Adipose tissue (tissue), 3 donors: Measurements from ENCODE around the gene TANGO6. TPM values are rescaled to one million over a fixed set of nuclear protein-coding genes. Genes with fewer than 3 reads are reported as not detected.

Source experiments
- H3K27ac ChIP-seq: one replicate; pipeline ENCODE4 v1.5.1; 2013; ENCODE audit warnings: low read depth, low read length
- WGBS, 3 donors: extraction: QIAGEN DNeasy Blood & Tissue Kit; methylation state at CpG; one replicate each; pipeline ENCODE4 v1.1.7; 2013; 5-methylcytosine and 5-hydroxymethylcytosine counted together
- polyA plus RNA-seq, 3 donors: library from polyadenylated mRNA; stranded (reverse); fragments of 200-250 nt; gene quantifications; one replicate each; pipeline ENCODE4 v1.2.3, GENCODE V29; 2013
- donor health status: healthy with polysubstance abuse.
- donor health status: Bipolar disorder and iron deficiency.
- donor health status: healthy.

Gene TANGO6
- polyA plus RNA-seq, 3 donors: 3.2 to 6.6 (median 4.7) TPM

DNA sequence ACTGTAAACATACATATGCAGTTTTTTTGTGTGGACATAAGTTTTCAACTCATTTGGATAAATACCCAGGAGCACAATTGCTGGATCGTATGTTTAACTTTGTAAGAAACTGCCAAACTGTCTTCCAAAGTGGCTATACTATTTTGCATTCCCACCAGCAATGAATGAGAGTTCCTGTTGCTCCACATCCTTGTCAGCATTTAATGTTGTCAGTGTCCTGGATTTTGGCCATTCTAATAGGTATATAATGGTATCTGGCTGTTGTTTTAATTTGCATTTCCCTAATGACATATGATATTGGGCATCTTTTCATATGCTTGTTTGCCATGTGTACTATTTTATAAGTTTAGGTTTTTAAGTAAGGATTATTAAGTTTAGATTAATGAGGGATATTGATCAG is 14.1 kb downstream of the TANGO6 start:
- H3K27ac ChIP-seq: no peak overlapping the region
- 85 to 97% (median 90%) methylated on average over 1 of the region's 1 CpG for WGBS, 3 donors

- no peak overlapping the region for H3K27ac ChIP-seq
- WGBS, 3 donors: 93 to 97% (median 97%) methylated on average over 4 of the region's 4 CpGs
These were observed 16.5 kb downstream of the TANGO6 start for GRCh38 chr16:68859828-68860227.

DNA sequence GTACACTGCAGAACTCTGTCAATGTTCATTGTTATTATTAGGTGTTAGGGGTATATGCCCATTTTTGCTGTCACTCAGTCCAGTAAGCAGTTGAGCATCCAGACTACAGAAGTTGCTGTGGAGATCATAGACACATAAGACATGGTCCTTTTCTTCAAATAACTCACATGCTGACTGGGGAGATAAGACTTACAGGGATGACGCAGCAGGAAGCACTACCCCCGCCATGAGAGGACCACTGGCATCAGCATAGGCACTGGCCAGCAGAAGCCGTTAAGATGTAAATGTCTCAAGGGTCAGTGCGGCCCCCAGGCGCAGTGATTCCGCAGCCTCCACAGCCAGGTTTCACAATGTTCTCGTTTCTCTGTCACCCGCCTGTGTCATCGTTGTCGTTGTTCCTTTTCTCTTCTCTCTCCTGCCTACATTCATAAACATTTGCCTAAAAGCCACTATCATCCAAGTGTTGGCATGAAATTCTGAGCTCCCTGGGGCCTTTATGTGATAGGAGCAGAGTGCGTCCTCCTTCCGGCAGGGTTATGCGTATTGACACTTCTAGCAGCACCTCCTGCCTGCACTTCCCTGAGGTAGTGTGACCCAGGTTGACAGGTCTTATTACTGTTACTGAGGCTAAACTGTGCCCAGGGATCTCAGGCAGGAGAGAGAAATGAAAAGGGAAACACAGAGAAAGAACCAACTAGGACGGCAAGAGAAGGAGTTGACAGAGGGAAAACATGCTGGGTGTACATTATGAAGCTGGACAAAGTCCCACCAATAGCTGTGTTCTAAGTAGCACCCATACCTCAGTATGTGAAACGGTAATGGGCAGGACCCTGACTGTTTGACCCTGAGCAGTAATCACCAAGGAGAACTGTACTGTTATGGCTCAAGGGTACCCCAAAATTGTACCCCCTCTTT is 17.9 kb downstream of the TANGO6 start:
- no peak overlapping the region for H3K27ac ChIP-seq
- 89 to 90% (median 89%) methylated on average over 15 of the region's 15 CpGs for WGBS, 3 donors

GRCh38 chr16:68866933-68867332 is 23.6 kb downstream of the TANGO6 start:
- WGBS, 3 donors: 94 to 98% (median 97%) methylated on average over 6 of the region's 6 CpGs
- no peak overlapping the region for H3K27ac ChIP-seq

DNA sequence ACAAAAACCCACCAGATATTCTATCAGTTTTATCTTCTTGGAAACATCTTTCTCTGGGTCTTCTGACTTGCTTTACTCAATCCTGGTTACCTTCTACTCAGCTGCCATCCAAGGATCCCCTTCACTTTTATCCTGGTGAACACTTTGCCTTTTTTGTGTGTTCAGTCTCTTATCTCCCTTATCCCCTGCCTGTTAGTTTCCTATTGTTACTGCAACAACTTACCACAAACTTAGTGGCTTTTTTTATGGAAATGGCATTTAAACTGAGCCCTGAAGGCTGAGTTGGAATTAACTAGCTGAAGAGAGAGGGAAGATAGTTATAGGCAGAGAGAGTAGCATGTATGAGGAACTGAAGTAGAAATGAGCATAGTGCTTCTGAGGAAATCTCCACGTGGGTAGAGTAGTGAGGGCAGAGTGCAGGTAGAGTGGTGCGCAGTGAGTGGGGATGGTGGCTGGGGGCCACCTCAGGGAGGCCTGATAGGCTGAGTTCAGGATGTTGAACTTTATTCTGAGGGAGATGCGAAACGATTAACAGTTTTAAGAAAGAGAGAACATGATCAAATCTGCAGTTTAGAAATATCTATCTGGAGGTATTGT is 26.3 kb downstream of the TANGO6 start:
- WGBS, 3 donors: 82 to 85% (median 83%) methylated on average over 4 of the region's 4 CpGs
- no peak overlapping the region for H3K27ac ChIP-seq

DNA sequence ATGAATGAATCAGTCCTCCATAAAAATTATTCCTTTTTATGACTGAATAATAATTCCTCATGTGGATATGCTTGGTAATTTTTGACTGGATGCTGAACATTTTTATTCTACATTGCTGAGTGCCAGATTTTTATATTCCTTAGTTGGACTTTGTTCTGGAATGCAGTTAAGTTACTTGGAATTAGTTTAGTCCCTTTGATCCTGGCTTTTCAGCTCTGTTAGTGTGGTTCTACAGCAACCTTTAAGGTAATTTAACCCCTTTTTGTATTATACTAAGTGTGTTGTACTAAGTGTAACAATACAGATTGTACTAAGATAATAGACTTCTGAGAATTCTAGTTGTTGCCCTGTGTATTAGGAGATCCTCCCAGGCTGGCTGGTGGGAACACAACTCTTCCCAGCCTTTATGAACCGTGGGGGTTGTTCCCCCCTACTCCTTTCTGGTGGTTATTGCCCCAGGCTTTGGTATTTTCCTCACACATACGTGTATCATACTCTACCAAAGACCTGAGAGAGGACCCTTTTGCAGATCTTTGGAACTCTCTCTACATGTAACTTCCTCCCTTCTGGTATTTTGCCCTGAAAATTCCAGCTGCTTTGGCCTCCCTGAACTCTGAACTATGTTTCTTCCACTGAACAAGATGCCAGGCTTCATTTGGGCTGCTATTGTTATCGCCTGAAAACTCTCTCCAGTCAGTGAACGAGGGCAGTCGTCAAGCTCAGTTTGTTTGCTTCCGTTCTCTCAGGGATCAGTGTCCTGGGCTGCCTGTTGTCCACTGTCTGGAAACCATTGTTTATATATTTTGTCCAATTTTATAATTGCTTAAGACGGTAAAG is 30.5 kb downstream of the TANGO6 start:
- 86 to 91% (median 87%) methylated on average over 7 of the region's 7 CpGs for WGBS, 3 donors
- H3K27ac ChIP-seq: no peak overlapping the region

- no peak overlapping the region for H3K27ac ChIP-seq
- 92 to 96% (median 94%) methylated on average over 2 to 3 of the region's 4 CpGs for WGBS, 3 donors
These were observed 32.5 kb downstream of the TANGO6 start for GRCh38 chr16:68875871-68876270.

DNA sequence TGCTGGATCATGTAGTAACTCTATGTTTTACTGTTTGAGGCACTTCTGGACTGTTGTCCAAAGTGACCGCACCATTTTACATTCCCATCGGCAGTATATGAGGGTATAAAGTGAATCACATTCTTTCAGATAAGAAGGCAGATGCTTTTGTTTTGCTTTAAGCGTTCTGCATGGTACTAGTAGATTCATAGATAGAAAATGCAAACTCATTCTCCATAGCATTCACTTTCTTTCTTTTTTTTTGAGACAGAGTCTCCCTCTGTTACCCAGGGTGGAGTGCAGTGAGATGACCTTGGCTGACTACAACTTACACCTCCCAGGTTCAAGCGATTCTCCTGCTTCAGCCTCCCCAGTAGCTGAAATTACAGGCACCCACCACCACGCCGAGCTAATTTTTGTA is 40.4 kb downstream of the TANGO6 start:
- H3K27ac ChIP-seq: no peak overlapping the region
- 95% methylated on average over 6 of the region's 6 CpGs for WGBS, 3 donors

DNA sequence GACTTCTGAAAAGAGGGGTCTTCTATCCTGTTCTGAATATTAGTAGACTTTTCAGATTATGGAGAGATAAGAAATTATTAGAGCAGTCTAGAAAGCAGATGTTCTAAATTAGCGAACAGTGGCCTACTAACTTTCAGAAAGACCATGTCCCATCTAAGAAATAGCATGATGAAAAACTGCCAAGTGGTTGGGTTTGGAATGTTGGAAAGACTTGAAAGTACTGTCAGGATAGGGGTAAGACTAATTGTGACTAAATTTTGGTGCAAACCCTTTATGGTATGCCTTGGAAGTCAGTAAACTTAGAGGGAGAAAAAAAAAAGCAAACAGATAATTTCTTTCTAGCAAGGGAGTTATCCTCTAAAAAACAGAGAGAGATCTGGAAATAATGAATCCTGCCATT is 41.1 kb downstream of the TANGO6 start:
- WGBS, 3 donors: 82 to 84% (median 84%) methylated on average over 1 of the region's 1 CpG

DNA sequence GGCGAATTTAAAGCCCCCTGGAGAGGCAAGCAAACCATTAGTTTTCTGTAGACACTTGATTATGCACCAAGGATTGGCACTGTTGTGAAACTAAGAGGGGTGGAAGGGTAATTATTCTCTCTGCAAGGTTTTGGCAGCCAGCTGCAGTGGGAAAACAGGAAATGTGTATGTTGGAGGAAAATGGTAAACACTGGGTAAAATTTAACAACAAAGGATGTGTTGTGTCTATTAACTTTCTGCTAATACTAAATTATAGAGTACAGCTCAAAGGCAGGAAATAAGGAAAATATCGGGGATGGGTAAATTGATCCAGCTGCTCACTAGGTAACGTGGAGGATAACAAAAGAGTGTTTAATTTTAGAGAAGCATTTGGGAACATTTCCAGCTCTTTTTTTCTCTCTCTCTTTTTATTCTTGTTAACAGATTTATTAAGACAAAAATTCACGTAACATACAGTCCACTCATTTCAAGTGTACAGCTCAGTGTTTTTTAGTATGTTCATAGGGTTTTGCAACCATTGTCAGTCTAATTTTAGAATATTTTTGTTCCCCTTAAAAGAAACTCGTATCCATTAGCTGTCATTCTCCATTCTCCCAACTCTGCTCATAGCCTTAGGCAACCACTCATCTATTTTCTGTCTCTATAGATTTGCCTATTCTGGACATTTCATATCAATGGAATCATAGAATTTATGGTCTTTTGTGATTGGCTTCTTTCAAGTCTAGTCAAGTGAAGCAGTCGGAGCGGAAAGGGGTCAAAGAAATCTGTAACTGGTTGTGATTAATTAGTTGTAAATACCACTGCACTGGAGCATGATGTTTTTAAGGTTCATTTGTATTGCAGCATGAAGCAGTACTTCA is 41.8 kb downstream of the TANGO6 start:
- no peak overlapping the region for H3K27ac ChIP-seq
- 62 to 64% (median 63%) methylated on average over 7 of the region's 7 CpGs for WGBS, 3 donors

More for the DNA sequence above, 41.1 kb downstream of the TANGO6 start:
- no peak overlapping the region for H3K27ac ChIP-seq

DNA sequence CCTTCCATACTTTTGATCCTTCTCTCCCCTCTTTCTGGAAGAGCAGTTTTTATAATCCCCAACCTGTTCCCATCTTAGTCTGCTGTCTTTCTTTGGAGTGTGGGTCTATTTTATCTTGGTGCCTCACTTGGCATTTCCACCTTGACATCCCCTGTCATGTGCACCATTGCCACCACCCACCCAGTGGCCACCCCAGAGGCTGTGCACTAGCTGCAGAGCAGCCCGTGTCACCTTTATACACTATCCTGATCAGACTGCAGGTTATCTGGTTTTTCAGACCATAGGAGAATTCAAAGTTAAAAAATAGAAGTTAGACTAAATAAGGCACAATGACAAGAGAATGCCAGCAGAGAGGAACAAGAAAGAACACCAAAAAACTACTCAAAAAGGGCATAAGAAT is 43.8 kb downstream of the TANGO6 start:
- no peak overlapping the region for H3K27ac ChIP-seq
- 89 to 95% (median 90%) methylated on average over 1 of the region's 1 CpG for WGBS, 3 donors

GRCh38 chr16:68889508-68890150 is 46.3 kb downstream of the TANGO6 start:
- no peak overlapping the region for H3K27ac ChIP-seq
- WGBS, 3 donors: 57 to 65% (median 63%) methylated on average over 3 of the region's 3 CpGs

DNA sequence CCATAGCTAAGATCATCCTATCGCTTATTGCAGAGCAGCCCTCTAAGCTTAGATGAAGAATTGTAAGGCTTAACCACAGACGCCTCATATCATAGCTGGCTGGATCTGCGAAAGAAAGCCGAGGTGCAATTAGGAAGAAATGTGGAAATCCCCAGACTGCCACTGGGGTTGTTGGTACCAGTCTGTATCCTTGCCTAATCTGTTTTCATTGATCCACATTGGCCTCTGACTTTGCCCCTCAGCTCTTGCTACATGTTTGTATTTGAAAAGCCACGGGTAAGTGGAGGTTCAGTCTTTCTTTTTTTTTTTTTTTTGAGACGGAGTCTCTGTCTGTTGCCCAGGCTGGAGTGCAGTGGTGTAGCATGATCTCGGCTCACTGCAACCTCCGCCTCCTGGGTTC is 48.9 kb downstream of the TANGO6 start:
- WGBS, 3 donors: 75 to 86% (median 82%) methylated on average over 8 of the region's 8 CpGs
- no peak overlapping the region for H3K27ac ChIP-seq

- WGBS, 3 donors: 93 to 96% (median 96%) methylated on average over 2 of the region's 2 CpGs
- no peak overlapping the region for H3K27ac ChIP-seq
These were observed 49.6 kb downstream of the TANGO6 start for GRCh38 chr16:68892898-68893297.

GRCh38 chr16:68893710-68894705 is 50.7 kb downstream of the TANGO6 start:
- WGBS, 3 donors: 64 to 93% (median 89%) methylated on average over 11 of the region's 11 CpGs
- H3K27ac ChIP-seq: no peak overlapping the region

DNA sequence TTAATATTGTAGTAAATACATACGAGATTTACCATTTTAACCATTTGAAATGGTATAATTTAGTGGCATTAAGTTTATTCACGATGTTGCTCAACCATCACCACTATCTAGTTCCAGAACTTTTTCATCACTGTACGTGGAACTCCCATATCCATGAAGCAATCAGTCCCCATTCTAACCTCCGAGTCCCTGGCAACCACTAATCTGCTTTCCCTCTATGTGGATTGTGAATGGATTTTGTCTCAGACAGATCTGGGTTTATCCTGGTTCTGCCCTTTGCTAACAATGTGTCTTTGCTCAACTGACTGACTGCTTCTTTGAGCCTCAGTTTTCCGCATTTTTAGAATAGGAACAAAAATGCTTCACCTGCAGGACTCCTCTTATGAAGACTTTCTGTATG is 51.4 kb downstream of the TANGO6 start:
- H3K27ac ChIP-seq: no peak overlapping the region
- WGBS, 3 donors: 90 to 92% (median 91%) methylated on average over 5 of the region's 5 CpGs

GRCh38 chr16:68898026-68898425 is 54.7 kb downstream of the TANGO6 start:
- 82 to 83% (median 82%) methylated on average over 4 of the region's 4 CpGs for WGBS, 3 donors
- H3K27ac ChIP-seq: no peak overlapping the region
